DOHH2 (cell line): ENCODE measurements around the gene RBBP8NL.

Source experiments
- EZH2phosphoT487 ChIP-seq: fragments of 200-600 bp; sonication (generic); IDR thresholded peaks from 2 replicates; pipeline ENCODE4 v1.6.1; 2017; ENCODE audit warnings: borderline replicate concordance, mild to moderate bottlenecking, antibody characterized with exemption, low read length, moderate library complexity, mixed read lengths
- TF ChIP-seq, protein P1 (sequence below): fragments of 200-600 bp; sonication (generic); IDR thresholded peaks from one replicate; pipeline ENCODE4 v1.5.1; 2014; ENCODE audit warnings: antibody characterized with exemption, mild to moderate bottlenecking, low read depth, low read length; ENCODE audit not compliant: poor library complexity, severe bottlenecking

DNA sequence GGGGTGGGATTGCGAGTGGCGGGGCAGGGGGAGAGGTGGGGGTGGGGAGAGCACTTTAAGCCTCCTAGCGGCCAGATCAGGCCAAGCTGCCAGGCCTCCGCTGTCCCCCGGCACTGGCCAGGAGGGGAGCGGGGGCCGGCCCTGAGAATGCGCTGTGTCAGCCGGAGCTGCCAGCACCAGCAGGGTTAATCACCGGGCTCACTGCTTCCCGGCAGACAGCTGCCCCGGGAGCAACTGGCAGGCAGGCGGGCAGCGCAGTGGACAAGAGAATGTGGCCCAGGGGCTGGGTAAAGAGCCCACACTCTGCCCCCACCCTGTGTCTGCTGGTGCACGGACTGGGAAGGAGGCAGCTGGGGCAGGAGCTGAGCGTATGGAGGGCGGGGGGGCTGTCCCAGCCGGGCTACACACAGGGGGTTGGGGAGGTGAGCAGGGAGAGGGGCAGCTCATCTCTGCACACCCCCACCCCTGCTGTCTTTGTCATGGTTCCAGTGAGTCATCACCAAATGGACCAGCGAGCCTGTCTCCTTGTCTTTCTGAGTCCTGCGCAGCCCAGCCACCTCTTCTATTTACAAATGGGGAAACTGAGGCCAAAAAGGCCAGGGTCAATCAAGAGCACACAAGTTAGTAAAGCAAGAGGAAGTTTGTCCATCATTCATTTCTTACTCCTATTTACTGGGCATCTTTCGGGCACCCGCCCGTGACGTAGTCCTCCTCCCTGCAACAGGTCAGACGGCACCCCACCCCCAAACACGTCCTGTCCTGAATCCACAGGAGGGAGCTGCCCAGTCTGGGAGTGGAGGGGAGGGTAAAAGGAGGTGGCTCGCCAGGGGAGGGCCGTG lies 58.1 kb downstream of the RBBP8NL start:
- TF ChIP-seq, protein P1, sequence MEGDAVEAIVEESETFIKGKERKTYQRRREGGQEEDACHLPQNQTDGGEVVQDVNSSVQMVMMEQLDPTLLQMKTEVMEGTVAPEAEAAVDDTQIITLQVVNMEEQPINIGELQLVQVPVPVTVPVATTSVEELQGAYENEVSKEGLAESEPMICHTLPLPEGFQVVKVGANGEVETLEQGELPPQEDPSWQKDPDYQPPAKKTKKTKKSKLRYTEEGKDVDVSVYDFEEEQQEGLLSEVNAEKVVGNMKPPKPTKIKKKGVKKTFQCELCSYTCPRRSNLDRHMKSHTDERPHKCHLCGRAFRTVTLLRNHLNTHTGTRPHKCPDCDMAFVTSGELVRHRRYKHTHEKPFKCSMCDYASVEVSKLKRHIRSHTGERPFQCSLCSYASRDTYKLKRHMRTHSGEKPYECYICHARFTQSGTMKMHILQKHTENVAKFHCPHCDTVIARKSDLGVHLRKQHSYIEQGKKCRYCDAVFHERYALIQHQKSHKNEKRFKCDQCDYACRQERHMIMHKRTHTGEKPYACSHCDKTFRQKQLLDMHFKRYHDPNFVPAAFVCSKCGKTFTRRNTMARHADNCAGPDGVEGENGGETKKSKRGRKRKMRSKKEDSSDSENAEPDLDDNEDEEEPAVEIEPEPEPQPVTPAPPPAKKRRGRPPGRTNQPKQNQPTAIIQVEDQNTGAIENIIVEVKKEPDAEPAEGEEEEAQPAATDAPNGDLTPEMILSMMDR = peak; percentile 32
- TF ChIP-seq EZH2phosphoT487 = no peak
